ENCODE data around the gene DNAJC5G.

The DNAJC5G gene, protein sequence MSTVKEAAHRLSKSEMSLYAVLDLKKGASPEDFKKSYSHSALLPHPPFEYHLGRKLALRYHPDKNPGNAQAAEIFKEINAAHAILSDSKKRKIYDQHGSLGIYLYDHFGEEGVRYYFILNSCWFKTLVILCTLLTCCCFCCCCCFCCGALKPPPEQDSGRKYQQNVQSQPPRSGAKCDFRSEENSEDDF

GRCh38 chr2:27275211-27276150 lies at the start of gene DNAJC5G:
TSS of gene DNAJC5G (plus strand) at chr2:27275433. CDS start at chr2:27276729, 1,296 bp downstream.
- DNase-seq = no peak

GRCh38 chr2:27225526-27225925 lies 49.7 kb upstream of the DNAJC5G start:
- no peak for DNase-seq

DNA sequence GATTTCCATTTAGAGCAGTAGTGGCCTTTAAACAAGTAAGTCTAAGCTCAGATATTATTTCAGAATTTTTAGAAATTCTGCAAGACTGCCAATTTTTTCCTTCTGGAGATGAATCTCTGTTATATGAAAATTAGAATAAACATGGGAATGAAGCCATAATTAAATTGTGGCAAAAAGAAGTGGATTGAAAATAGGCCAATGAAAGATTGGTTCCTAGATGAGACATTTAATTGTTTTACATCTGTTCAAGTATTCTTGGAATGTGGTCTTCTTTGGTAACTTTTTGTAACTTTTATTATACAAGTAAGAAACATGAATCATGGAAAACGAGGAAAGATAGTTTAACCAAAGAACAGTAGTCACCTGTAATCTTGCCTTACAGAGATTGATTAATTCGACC lies 47.7 kb upstream of the DNAJC5G start:
- no peak for DNase-seq

DNA sequence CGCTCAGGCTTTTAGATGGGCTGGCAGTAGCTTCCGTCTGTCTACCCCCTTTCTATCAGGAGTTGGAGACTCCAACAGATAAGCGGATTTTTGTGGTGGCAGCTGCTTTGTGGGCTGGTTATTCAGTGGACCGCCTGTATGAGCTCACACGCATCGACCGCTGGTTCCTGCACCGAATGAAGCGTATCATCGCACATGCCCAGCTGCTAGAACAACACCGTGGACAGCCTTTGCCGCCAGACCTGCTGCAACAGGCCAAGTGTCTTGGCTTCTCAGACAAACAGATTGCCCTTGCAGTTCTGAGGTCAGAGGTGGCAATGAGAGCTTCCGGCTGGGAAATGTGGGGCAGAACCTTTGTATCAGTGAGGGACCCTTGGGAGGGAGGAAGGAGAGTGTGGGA lies 43.3 kb upstream of the DNAJC5G start:
- DNase-seq = no peak

DNA sequence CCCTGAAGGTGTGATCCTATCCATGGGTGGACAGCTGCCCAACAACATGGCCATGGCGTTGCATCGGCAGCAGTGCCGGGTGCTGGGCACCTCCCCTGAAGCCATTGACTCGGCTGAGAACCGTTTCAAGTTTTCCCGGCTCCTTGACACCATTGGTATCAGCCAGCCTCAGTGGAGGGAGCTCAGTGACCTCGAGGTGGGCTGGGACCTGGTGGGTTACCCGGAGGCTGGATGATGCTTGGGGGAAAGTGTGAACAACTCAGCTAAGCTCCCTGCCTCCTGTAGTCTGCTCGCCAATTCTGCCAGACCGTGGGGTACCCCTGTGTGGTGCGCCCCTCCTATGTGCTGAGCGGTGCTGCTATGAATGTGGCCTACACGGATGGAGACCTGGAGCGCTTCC lies 41.9 kb upstream of the DNAJC5G start:
- DNase-seq = no peak

DNA sequence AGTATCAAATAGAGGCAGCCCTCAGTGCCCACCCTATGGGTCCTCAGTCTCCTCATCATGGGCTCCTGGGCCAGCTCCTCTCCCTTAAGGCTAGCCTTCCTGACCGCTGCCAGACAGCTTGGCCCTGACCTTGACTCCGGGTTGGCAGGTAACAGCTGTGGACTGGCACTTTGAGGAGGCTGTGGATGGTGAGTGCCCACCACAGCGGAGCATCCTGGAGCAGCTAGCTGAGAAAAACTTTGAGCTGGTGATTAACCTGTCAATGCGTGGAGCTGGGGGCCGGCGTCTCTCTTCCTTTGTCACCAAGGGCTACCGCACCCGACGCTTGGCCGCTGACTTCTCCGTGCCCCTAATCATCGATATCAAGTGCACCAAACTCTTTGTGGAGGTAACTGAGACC lies 39.1 kb upstream of the DNAJC5G start:
- DNase-seq = no peak

DNA sequence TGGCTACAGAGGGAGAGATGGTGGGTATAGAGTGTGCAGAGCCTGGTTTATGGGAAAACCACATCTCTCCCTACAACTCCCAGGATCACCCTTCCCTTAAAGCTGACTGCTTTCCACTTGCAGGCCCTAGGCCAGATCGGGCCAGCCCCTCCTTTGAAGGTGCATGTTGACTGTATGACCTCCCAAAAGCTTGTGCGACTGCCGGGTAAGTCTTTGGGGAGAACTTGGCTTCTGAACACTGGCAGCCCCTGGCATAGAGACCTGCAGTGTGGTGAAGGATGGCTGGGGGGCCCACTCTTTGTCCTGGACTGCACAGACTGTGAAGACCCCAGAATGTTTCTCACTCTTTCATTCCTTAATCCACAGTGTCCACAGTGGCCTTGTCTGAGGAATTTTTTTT lies 38.6 kb upstream of the DNAJC5G start:
- DNase-seq = no peak

DNA sequence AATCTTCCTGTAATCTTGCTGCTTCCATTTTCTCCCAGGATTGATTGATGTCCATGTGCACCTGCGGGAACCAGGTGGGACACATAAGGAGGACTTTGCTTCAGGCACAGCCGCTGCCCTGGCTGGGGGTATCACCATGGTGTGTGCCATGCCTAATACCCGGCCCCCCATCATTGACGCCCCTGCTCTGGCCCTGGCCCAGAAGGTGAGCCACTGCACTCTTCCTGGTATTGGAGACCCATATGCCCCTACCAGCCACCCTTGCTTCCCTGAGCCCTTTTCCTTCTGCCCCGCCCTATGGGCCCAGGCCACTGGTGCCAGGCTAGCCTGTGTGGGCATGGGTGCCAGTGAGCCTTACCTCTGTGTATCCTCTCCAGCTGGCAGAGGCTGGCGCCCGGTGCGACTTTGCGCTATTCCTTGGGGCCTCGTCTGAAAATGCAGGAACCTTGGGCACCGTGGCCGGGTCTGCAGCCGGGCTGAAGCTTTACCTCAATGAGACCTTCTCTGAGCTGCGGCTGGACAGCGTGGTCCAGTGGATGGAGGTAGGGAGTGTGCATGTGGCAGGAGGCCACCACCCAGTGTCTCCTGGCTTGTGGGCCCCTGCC lies 37.8 kb upstream of the DNAJC5G start:
- no peak for DNase-seq

GRCh38 chr2:27238976-27239375 lies 36.3 kb upstream of the DNAJC5G start:
- no peak for DNase-seq

- DNase-seq = no peak
Measured at GRCh38 chr2:27240406-27240805, 34.8 kb upstream of the DNAJC5G start.

DNA sequence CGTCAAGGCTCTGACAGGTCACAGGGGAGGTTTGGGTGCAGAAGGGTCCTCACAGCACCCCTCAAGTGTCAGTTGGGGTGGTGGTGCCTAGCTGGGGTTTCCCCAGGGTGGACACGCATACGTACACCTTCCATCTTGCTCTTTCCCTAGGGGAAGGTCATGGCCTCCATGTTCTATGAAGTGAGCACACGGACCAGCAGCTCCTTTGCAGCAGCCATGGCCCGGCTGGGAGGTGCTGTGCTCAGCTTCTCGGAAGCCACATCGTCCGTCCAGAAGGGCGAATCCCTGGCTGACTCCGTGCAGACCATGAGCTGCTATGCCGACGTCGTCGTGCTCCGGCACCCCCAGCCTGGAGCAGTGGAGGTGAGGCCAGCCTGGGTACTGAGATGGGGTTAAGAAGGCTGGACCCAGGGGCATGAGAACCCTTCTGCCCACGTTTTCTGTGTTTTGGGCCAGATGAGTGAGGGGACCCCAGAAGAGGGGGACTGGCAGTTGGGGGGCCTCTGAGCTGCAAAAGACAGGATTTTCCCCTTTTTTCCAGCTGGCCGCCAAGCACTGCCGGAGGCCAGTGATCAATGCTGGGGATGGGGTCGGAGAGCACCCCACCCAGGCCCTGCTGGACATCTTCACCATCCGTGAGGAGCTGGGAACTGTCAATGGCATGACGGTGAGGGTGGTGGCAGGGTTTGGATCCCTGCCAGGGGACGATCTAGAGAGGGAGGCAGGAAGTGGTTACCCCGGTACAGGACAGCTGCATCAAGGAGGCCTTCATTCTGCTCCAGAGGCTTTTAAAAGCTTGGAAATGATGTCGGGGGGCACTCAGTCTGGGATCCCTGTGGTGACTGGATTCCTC lies 33.2 kb upstream of the DNAJC5G start:
- no peak for DNase-seq

- DNase-seq = no peak
Measured at GRCh38 chr2:27242614-27242951, 32.6 kb upstream of the DNAJC5G start.

- DNase-seq = no peak
Measured at GRCh38 chr2:27243391-27244130, 31.7 kb upstream of the DNAJC5G start.

DNA sequence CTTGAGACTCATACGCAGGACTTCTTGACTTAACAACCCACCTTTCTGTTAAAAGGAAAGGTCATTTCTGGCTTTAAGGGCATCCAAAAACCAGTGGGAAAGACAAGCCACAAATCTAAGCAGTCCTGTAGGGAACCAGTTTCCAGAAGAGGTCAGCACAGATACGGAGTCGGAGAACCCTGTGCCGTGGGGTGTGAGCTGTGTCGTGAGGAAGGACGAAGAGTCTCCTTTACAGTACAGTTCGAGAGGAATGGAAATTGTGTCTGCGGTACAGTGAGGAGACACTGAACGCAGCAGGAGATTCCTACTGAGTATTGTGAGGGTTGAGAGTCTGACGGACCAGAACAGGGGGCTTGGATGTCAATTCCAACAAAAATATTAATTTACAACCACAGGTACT lies 30.1 kb upstream of the DNAJC5G start:
- DNase-seq = no peak

DNA sequence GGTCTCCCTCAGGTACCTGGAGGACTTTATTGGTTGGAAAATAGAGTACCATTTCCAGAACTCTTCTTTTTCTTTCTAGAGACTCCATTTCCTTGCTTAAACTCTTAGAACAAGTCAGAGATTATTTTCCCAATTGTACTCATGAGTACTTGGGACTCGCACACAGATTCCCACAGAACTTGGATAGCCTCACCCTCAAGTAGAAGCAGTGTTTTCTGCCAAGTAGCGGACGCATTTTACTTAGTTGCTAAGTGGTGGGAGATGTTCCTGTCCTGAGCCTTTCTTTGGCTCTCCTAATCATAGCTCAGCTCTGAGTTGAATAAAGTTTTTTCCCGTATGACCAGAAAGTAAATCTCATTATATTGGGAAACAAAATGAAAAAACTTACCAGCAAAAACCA lies 29.6 kb upstream of the DNAJC5G start:
- no peak for DNase-seq

DNA sequence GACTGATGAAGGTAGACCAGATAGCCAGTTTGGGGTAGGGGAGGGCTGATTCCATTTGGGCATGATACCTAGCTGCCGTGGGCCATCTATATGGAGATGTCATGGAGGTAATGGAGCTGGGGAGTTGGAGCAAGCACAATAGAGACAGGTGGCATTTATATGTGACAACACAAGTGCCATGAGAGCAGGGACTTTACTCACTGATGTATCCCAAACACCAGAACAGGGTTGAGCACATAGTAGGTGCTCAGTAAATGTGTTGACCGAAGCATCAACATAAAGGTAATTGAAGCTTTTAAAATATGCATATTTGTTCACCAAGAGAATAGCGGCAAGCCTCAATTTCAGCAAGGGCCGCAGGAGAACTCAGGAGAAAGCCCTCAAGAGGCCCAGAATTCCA lies 27.3 kb upstream of the DNAJC5G start:
- DNase-seq = no peak

DNA sequence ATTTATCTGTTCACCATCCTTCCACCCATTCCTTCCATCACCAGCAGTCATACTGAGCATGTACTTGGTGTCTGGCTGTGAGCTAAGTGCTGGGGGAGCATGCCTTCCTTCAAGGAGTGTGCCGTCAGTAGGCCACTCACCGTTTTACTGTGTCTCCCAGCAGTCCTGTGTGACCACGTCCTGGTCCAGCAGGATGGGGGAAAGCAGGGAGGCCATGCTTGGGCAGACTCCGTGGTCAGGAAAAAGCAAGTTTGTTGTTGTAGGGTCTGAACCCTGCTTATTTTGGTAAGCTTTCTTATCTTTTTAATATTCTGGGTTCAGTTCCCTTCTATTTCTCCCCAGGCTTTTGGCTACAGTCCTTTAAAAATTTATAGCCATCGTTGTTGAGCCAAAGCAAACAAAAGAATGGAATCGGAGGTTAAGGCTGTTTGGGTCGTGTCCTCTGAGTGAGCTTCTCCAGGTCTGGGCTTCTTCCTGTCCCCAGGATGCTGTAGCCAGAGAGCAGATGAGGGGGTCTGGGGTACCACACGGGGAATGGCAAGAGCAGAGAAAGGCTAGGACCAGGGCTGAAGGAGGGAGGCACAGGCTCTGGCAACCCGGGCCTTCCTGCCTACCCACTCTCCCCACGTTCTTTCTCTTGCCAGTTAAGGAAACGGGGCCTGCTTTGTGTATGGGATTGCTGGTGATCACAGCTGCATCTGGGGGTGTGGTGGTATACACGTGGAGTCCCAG lies 25.9 kb upstream of the DNAJC5G start:
- DNase-seq = no peak

- peak; percentile 28 to 40 for DNase-seq
Measured at GRCh38 chr2:27249891-27250651, 25.2 kb upstream of the DNAJC5G start.

DNA sequence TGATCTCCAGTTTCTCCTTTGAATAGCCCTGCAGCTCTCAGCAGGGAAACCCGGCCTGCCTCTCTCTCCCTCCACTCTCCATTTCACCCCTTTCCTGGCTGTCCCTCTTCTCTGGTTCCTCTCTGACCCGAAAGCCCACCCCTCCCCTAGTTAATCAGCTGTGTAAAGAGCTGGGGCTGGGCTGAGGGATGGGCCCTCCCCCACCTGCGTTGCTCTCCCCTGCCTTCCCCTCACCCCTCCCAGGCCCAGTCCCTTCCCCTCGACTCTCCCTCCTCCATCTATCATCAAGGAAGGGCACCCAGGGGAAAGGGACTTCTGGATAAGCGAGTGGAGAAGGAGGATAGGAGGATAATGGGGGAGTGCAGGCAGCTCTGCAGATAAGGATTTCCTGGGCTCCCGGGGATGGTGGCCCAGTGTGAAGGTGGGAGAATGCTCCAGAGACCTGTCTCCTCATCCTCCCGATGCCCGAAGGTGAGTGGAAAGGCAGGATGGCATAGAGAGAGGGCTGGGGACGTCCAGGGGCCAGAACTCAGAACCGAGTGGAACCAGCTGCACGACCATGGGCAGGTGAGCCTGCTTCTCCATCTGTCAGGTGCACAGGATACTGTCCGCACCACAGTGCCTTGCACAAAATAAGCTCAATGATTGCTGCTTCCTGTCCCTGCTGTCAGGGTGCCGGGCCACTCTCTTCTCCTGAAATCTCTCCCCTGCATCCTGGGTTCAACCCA lies 24.4 kb upstream of the DNAJC5G start:
- no peak for DNase-seq

- DNase-seq = no peak
Measured at GRCh38 chr2:27251766-27252165, 23.5 kb upstream of the DNAJC5G start.
